ENCODE results near the gene CALHM1. TPM values are rescaled to one million over a fixed set of nuclear protein-coding genes. Genes with fewer than 3 reads are reported as not detected.

Gene CALHM1
- total RNA-seq, 6 donors from 2014 or later = not detected

DNA sequence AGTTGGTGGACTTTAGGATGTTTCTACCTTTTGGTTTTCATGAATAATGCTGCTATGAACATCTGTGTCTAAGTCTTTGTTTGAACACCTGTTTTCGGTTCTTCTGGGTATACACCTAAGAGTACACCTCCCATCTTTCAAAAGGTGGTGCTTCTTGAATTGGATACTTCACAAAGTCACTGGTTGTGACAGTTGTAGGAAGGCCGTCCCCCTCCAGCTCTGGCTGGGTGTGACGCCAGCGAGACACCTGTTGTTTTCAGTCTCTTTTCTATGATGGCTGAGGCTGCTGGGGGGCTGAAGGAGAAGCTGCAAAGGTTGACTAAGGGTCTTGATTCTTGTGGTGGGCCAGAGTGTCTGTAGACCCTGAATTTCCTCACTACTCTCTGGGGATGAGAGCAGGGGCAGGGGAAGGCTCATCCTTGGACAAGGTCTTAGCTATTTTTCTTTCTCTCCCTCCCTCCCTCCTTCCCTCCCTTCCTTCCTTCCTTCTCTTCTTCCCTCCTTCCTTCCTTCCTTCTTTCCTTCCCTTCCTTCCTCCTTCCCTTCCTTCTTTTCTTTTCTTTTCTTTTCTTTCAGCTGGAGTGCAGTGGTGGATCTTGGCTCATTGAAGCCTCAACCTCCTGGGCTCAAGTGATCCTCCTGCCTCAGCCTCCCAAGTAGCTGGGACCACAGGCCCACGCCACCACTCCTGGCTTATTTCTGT is 40.4 kb upstream of the CALHM1 start:
- Histone ChIP-seq H3K4me3 (no peak overlapping the region), H3K27me3 (peaks cover 0 to 13% (median 5%) of the 10 kb centered on the region in 4 donors), H3K9me3 (no peaks in the 10 kb centered on the region), H3K27ac (no peak overlapping the region), H3K36me3 (no peaks in the 10 kb centered on the region), H3K4me1 (peaks cover 5% of the 10 kb centered on the region in 4 donors)
- DNase-seq (no peak), ATAC-seq (ENCODE audit: low FRiP score in 2 of 2) (no peak)
- TF ChIP-seq POLR2A (IDR thresholded peaks at IDR 0.05) = no peak
- no peak for TF ChIP-seq POLR2AphosphoS5 (IDR thresholded peaks at IDR 0.05)
- no peak for TF ChIP-seq EP300 (IDR thresholded peaks at IDR 0.05)
- TF ChIP-seq, protein P1, sequence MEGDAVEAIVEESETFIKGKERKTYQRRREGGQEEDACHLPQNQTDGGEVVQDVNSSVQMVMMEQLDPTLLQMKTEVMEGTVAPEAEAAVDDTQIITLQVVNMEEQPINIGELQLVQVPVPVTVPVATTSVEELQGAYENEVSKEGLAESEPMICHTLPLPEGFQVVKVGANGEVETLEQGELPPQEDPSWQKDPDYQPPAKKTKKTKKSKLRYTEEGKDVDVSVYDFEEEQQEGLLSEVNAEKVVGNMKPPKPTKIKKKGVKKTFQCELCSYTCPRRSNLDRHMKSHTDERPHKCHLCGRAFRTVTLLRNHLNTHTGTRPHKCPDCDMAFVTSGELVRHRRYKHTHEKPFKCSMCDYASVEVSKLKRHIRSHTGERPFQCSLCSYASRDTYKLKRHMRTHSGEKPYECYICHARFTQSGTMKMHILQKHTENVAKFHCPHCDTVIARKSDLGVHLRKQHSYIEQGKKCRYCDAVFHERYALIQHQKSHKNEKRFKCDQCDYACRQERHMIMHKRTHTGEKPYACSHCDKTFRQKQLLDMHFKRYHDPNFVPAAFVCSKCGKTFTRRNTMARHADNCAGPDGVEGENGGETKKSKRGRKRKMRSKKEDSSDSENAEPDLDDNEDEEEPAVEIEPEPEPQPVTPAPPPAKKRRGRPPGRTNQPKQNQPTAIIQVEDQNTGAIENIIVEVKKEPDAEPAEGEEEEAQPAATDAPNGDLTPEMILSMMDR (IDR thresholded peaks at IDR 0.05) = no peak
- 83 to 86% methylated on average over 5 of the region's 5 CpGs for WGBS, 2 donors

DNA sequence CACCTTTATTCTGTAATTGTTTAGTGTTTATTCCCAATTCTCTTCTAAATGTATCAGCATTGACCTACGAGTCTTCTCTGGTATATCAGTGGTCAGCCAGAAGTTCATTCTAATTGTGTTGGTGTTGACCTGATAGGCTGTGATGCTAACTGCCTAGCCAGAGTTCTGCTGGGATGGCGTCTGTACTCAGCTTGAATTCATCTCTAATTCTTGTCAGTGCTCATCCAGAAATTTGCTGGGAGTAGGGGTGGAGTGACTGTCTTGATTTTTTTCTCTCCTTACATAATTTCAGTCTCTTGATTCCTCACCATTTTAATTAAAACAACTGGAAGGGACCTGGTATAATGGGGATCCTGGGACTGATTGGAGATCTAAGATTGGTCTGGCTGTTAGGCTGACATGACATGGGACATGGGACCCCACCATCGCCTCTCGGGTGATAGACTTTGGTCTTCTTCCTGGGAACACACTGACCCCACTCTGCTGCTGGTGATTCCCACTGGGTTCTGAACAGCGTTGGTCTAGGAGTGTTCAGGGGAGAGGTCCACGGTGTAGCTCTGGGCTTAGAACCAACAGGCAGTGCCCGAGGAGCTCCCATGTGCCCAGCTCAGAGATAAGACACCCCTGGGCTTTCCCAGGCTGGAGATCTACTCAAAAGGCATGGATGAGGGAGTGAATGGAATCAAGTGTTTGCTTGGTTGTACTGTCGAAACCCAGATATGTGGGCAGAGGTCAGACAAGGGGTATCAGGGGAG is 38.6 kb upstream of the CALHM1 start:
- 82 to 86% methylated on average over 8 of the region's 8 CpGs for WGBS, 2 donors
- TF ChIP-seq POLR2AphosphoS5 (IDR thresholded peaks at IDR 0.05) (no peak), EP300 (IDR thresholded peaks at IDR 0.05) (no peak), POLR2A (IDR thresholded peaks at IDR 0.05) (no peak)
- TF ChIP-seq, protein P1 (IDR thresholded peaks at IDR 0.05) = no peak
- ATAC-seq (ENCODE audit: low FRiP score in 2 of 2) = no peak
- H3K27ac ChIP-seq = no peak overlapping the region
- H3K4me3 ChIP-seq = no peak overlapping the region
- H3K36me3 ChIP-seq = no peaks in the 10 kb centered on the region
- peaks cover 0 to 26% (median 11%) of the 10 kb centered on the region in 4 donors for H3K27me3 ChIP-seq
- no peaks in the 10 kb centered on the region for H3K9me3 ChIP-seq
- DNase-seq = no peak
- H3K4me1 ChIP-seq = peaks cover 15 to 17% (median 15%) of the 10 kb centered on the region in 4 donors

DNA sequence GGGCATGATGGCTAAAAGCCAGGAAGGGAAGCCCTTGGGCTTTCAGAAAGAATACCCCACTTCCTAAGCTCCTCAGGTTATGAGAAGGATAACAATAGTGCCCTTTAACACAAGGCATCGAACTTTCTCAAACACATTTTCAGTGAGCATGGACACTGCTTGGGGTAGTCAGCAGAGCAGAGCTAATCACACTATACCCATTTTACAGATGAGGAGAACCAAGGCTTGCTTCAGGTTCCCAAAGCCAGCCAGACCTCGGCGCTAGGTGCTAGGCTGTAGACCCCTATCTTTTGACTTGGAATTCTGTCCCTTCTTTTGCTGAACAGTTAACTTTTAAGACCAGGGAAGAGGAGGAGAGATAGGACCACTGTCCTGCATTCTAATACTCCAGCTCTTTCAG is 36.6 kb upstream of the CALHM1 start:
- peaks cover 15 to 17% (median 15%) of the 10 kb centered on the region in 4 donors for H3K4me1 ChIP-seq
- no peaks in the 10 kb centered on the region for H3K36me3 ChIP-seq
- no peak for ATAC-seq (ENCODE audit: low FRiP score in 2 of 2)
- H3K27ac ChIP-seq = no peak overlapping the region
- no peaks in the 10 kb centered on the region for H3K9me3 ChIP-seq
- no peak overlapping the region for H3K4me3 ChIP-seq
- no peak for TF ChIP-seq POLR2A (IDR thresholded peaks at IDR 0.05)
- TF ChIP-seq POLR2AphosphoS5 (IDR thresholded peaks at IDR 0.05) = no peak
- TF ChIP-seq, protein P1 (IDR thresholded peaks at IDR 0.05) = no peak
- TF ChIP-seq EP300 (IDR thresholded peaks at IDR 0.05) = no peak
- DNase-seq = no peak
- 71 to 89% methylated on average over 3 of the region's 3 CpGs for WGBS, 2 donors
- H3K27me3 ChIP-seq = peaks cover 0 to 26% (median 11%) of the 10 kb centered on the region in 4 donors

DNA sequence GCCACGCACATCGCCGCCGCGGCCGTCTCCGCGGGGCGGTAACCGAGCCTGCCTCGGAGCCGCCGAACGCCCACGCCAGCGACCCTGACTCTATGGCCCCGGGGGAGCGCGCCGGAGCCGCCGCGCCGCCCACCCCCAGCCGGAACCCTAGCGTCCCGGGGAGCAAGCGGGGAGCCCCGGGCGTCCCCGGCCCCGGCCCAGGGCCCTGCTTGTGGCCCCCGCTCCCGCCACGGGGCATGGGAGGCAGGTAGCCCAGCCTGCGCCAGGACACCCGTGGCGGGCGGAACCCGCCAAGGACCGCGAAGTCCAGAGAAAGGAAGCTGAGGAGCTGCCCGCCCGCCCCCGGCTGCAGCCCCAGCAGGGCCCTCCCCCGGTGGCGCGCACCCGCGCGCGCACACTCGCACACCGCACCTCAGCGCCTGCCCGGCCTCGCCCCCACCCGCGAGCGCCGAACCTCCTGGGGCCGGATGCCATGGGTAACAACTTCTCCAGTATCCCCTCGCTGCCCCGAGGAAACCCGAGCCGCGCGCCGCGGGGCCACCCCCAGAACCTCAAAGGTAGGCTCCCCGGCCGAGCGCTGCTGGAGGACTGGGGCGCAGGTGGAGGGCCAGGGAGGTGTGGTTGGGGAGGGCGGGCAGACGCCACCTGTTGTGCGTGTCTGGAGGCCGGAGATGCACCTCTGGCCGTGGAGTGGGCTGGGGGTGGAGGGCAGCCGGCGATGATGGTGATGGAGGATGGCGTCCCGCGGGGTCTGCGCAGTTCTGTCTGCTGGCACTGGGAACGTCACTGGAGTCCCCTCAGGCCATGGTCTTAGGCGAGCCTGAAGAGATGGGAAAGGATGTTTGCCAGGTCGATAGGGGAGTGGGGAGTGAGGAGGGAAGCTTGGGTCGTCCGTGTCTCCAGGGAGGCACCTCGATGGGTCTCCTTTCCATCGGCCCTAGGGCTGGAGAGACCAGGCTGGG is 35.5 kb upstream of the CALHM1 start:
- peak in 1 of 2 donors; percentile 45 for ATAC-seq (ENCODE audit: low FRiP score in 2 of 2)
- Histone ChIP-seq H3K27ac (no peak overlapping the region), H3K27me3 (peaks cover 0 to 26% (median 11%) of the 10 kb centered on the region in 4 donors), H3K4me1 (peaks cover 15 to 17% (median 15%) of the 10 kb centered on the region in 4 donors), H3K36me3 (no peaks in the 10 kb centered on the region), H3K4me3 (peak overlapping the region in 3 of 4 donors; percentile 50 to 59 (median 56)), H3K9me3 (no peaks in the 10 kb centered on the region)
- TF ChIP-seq POLR2AphosphoS5 (IDR thresholded peaks at IDR 0.05) = no peak
- no peak for TF ChIP-seq EP300 (IDR thresholded peaks at IDR 0.05)
- no peak for TF ChIP-seq POLR2A (IDR thresholded peaks at IDR 0.05)
- TF ChIP-seq, protein P1 (IDR thresholded peaks at IDR 0.05) = no peak
- peak in 1 of 2 donors; percentile 89 for DNase-seq
- WGBS, 2 donors = 1 to 2% methylated on average over 25 to 48 of the region's 92 CpGs
